Stimulated activated CD4-positive, alpha-beta T cell treated with anti-CD3 and anti-CD28 coated beads, Interleukin-15, amount 100 ng/mL, for 48 hours (primary cell): ENCODE data around the gene CCSAP.

Experiments used
- DNase-seq, 2 donors: peaks; one replicate each; pipeline ENCODE4 v3.0.0-alpha.2; 2020; ENCODE audit warnings: low read depth in 2 of 2

CCSAP gene

DNA sequence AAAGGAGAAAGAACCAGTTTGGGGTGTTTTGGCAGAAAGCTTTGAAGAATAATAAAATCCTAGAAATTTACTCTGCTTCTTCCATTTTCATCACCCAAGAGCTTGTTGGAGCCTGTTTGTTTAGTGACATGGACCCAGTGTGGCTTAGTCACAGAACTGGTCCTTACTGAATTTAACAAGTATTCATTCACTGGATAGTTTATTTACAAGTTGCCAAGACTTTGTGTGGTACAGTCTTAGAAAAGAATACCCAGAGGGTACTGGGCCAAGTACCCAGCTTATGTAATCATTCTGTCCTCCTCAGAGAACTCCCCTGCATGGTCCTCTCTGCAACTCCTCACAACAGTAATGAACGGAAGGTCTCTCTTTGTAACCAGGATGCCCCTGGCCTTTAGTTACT is 55.6 kb downstream of the CCSAP start:
- DNase-seq: no peak

DNA sequence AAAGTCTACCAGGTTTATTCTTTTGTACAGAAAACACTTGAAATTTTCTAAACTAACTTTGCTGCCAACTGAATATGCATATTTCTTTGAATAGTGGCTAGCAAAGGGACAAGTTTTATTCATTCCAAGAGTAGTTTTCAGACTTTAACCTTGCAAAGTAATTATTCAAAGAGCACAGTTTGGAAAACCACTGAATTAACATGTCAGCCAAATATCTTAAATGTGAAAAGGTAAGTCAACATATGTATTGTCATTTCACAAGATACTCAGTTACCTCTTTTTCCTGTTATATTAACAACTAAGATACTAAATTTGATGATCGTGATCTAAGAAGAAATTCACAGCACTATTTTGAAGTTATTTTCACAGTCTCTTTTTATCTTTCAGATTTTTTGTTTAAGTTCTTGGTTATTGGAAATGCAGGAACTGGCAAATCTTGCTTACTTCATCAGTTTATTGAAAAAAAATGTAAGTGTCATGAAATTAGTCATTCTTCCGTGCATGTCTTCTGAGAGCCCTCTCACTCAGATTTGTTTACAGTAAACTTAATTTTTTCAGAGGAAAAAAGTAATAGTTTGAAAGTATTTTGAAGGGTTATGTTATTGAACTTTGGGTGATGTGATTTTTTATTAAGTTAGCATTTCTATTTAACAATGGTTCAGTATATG is 56.6 kb downstream of the CCSAP start:
- DNase-seq: no peak

DNA sequence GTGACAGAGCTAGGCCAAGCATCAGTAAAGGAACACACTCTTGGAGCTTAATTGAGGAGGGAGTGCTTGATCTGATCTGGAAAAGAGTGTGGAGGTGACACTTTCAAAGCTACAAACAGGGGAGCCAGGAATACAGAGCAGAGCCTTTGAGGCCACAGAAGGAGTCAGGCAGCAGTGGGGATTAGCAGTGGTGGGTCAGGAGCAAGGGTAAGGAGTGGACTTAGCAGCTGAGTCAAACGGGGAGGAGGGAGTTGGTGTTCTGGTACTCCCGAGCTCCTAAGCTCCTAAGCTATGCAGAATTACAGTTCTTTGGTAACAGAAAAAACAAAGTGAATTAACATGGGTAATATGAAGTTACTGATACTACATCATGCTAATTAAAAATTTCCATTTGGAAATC is 57.4 kb downstream of the CCSAP start:
- no peak for DNase-seq

DNA sequence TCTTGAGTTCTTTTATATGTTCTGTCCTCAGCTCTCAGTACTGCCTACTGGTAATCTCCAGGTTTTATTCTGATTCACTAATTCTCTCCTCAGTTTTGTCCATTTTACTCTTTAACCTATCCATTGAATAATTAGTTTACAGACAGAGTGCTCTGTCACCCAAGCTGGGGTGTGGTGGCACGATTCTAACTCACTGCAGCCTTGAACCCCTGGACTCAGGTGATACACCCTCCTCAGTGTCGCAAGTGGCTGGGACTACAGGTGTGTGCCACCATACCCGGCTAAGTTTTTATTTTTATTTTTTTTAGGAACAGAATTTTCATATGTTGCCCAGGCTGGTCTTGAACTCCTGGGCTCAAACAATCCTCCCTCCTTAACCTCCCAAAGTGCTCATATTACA is 58.0 kb downstream of the CCSAP start:
- no peak for DNase-seq

DNA sequence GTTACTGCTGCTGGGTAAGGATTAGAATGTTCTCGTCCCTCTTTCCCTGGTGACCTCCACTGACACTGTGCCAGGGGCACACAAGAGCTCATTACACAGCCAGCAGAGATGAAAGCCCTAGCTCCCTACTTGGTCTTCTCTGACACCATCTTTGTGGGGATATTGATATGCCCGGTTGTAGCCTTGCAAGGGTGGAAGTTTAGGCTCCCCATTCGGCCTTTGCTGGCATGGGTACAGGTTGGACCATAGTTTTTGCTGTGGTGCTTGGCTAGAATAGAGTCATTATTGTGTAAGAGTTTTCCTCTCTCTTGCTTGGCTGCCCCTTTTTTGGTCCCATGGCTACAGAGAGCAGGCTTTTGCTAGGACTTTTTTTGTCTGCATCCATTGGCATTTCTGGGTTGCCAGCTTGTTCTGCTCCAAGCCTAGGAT is 59.6 kb downstream of the CCSAP start:
- no peak for DNase-seq

DNA sequence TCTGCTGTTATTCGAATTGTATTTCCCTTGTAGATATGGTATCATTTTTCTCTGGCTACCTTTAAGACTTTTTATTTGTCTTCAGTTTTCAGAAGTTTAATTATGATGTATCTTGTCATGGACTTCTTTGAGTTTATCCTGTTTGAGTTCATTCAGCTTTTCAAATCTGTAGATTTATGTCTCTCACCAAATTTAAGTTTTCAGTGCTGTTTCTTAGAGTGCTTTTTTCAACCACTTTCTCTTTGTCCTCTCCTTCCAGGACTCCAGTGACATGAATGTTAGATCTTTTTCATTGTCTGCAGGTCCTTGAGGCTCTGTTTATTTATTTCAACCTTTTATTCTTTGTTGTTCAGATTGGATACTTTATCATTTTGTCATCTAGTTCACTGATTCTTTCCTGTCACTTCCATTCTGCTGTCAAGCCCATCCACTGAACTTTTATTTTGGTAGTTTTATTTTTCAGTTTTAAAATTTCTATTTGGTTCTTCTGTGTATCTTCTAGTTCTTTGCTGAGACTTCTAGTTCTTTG is 60.5 kb downstream of the CCSAP start:
- no peak for DNase-seq

- no peak for DNase-seq
Observed at GRCh38 chr1:229281339-229281926, 61.4 kb downstream of the CCSAP start.

DNA sequence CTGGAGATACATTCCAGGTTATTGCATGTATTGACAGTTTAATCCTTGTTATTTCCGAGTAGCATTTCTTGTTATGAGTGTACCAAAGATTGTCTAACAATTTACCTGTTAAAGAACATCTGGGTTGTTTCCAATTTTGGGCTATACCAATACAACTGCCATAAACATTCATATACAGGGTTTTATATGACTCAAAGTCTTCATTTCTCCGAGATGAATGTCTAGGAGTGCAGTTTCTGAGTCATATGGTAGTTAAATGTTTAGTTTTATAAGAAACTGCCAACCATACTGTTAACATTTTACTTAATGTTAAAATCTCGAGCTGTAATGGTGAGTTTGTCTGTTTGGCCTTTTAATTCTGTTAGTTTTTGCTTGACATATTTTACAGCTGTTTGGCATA is 61.9 kb downstream of the CCSAP start:
- DNase-seq: no peak

GRCh38 chr1:229280037-229280828 is 62.6 kb downstream of the CCSAP start:
- no peak for DNase-seq

- no peak for DNase-seq
Observed at GRCh38 chr1:229279242-229279641, 63.6 kb downstream of the CCSAP start.

- DNase-seq: no peak
Observed at GRCh38 chr1:229278120-229278741, 64.6 kb downstream of the CCSAP start.

GRCh38 chr1:229275005-229275404 is 67.8 kb downstream of the CCSAP start:
- no peak for DNase-seq

DNA sequence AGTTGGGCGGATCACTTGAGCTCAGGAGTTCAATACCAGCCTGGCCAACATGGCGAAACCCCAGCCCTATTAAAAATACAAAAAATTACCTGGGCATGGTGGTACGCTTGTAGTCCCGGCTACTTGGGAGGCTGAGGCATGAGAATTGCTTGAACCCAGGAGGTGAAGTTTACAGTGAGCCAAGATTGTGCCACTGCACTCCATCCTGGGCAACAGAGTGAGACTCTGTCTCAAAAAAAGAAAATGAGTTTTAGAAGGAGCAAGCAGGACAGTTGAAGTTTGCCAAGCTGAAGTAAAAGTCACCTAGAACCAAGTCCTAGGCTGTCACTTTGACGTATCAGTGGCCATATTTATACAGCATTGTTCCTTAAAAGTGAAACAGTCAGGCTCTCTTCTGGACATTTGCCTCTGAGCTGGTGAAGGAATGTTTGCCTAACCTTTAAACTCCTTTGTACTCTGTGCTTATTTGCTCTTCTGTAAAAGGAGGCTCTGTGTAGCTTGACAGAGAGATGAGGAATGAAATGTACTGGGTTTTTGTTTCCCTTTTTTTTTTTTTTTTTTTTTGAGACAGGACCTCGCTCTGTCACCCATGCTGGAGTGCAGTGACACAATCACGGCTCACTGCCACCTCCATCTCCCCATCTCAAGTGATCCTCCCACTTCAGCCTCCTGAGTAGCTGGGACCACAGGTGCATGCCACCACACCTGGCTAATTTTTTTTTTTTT is 69.2 kb downstream of the CCSAP start:
- no peak for DNase-seq

GRCh38 chr1:229272164-229273158 is 70.4 kb downstream of the CCSAP start:
- DNase-seq: no peak

DNA sequence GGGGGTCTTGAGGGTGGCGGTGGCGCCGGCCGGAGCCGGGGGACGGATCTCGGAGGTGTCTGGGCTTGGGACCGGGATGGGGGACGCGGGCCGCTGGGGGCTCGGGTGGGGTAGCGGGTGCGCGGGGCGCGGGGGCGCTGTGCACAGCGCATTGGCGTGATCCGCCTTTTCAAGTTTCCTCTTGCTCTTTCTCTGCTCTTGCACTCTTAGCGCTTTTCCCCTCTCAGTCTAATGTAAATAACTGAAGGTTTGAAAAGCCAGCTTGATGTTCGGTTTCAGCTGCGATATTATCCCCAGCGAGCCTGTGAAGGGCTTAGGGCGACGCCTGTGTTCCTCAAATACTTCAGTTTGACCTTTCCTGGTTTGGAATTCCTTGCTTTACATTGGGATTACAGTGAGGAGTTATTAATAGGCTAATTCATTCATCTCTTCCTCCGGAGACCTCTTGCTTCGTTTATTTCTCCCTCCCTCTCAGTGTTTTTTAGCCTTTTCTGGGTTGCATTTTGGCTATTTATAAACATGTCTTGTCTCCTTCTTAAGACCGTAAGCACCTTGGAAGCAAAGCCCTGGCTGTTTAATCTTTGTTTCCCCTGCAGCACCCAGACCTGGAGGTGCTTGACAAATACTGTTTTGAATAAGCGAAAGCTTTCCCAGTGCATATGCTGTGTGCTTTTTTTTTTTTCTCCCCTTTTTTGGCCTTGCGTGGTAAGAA is 71.2 kb downstream of the CCSAP start:
- no peak for DNase-seq
